HG03108 (cell line): Measurements from ENCODE around the gene CAND1.

Experiments used
- ATAC-seq: cut with Tn5 transposase; IDR thresholded peaks from one replicate; pipeline ENCODE4 v1.9.1; 2021; ENCODE audit warnings: moderate library complexity; ENCODE audit not compliant: unreplicated experiment

Gene CAND1

DNA sequence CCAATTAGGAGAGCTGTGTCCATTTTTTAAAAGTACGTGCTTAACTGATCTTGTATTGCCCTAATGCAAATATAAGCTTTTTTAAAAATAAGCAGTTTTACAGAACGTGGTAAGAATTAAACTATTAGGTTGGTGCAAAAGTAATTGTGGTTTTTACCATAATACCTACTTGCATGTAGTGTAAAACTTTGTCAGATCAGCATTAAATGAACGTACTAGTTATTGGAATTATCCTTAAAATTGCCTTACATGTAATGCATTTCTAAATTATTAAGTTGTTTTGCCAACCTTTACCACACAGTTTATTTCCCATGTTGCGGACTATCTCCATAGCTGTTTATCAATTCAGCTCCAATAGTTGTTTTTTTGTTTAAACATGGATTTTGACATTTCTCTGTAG lies 10.9 kb downstream of the CAND1 start:
- no peak for ATAC-seq

DNA sequence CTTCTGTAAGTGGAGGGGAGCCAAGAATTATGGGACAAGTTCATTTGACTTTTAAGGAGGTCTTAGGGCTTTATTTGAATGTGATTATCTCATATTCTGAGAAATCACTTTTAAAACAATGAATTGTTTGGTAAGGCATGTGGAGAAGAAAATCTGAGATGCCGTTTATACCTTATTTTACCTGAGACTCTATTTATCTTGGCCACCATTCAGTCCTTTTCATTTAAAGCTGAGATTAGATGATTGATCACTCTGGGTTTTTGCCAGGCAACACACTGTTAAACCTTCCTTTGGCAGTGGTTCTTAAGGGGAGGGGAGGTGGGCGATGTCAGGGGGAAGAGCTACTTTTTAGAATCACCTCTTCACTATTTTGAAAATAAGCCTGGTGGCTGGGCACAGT lies 11.4 kb downstream of the CAND1 start:
- no peak for ATAC-seq

- no peak for ATAC-seq
Observed at GRCh38 chr12:67284561-67284960, 15.4 kb downstream of the CAND1 start.

GRCh38 chr12:67286257-67286656 lies 17.1 kb downstream of the CAND1 start:
- ATAC-seq, result no peak

DNA sequence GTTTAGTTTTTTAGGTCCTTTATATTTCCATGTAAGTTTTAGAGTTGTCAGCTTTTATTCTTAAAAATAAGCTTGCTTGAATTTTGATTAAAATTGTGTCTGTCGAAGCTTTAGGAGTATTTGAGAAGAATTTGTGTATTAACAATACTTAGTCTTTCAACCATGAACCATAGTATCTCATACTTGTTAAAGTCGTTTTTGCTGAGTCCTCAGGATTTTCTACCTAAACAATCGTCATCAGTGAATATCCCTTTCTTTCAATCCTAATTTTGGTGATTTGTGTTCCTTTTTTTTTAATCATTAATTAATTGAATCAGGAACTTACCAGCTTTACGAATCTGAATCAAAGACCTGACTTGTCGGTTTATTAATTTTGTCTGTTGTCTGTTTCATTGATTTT lies 18.2 kb downstream of the CAND1 start:
- no peak for ATAC-seq

DNA sequence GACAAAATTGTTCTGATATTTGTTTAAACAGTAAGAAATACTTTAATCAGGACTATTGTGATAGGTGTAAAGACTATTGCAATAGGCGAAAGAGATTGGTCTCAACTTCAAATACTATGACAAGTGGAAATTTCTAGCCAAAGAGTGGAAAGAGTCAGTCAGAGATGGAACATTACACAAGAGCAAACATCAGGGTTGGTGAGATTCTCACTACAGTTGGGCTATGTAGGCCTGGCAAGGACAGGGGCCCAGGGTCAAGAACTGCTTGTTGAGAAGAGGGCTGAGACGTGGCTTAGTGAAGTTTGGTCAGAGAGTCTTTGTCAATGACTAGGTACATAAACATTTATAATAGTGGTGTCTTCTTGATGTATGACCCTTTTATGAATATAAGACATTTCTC lies 19.4 kb downstream of the CAND1 start:
- ATAC-seq, result no peak

GRCh38 chr12:67290378-67290777 lies 21.2 kb downstream of the CAND1 start:
- ATAC-seq, result no peak

GRCh38 chr12:67299526-67299925 lies 30.4 kb downstream of the CAND1 start:
- ATAC-seq, result no peak

DNA sequence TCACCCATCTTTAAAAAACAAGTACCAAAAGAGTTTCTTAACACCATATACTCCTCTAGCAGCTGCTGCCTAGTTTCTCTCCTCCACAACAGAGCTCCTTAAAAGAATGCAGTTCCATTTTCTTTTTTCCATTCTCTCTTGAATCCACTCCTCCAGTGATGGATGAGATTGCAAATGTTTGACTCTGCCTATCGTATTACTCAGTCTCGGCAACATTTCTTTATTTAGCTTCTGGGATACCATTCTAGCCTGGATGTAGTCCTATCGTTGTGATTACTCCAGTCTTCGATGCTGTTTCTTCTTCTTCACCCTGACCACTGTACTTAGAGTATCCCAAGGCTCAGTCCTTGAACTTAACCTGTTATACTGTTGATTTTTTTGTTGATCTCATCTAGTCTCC lies 30.8 kb downstream of the CAND1 start:
- no peak for ATAC-seq

DNA sequence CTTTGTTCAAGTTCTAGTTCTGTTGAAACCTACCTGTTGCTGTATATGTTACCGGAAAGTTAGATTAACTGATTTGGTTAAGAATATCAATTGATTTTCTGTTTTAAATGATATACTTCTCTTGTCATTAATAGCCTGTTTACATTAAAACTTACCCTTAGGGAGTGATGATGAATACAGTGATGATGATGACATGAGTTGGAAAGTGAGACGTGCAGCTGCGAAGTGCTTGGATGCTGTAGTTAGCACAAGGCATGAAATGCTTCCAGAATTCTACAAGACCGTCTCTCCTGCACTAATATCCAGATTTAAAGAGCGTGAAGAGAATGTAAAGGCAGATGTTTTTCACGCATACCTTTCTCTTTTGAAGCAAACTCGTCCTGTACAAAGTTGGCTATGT lies 33.0 kb downstream of the CAND1 start:
- ATAC-seq, result no peak

DNA sequence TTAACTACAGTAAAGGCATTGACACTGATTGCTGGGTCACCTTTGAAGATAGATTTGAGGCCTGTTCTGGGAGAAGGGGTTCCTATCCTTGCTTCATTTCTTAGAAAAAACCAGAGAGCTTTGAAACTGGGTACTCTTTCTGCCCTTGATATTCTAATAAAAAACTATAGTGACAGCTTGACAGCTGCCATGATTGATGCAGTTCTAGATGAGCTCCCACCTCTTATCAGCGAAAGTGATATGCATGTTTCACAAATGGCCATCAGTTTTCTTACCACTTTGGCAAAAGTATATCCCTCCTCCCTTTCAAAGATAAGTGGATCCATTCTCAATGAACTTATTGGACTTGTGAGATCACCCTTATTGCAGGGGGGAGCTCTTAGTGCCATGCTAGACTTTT lies 36.4 kb downstream of the CAND1 start:
- ATAC-seq, result no peak

DNA sequence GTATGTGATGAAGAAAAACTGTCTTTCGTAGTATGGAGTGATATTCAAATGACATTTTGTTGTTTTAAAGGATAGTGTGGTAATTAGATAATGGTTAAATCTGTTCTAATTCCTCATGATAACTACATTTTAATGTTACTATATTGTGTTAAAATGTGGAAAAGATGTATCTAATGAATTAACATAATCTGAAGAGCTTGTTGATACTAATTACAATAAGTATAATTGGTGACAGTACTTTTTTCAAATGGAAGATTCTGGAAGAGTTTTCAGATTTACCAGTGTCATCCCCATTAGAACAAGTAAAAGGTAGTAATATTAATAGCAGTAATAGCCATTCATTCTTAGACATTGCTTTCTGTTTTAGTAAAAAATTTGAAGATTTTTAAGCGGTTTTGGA lies 37.6 kb downstream of the CAND1 start:
- ATAC-seq, result no peak

DNA sequence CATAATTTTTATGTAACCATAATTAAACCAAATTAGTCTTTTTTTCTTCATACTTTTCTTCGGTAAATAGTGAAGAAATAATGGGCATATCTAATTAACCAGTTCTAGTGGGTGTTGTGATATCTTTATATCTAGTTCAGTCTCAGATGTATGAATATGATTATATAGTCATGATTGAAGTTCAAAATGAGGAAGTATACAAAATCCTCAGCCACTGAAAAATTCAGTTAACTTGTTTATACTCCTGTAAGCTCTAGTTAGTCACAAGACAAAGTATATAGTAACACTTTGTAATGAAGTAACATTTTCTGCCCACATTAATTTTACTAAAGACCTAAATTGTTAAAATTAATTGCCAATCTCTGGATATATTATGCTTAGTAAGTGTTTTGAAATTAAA lies 46.5 kb downstream of the CAND1 start:
- no peak for ATAC-seq

DNA sequence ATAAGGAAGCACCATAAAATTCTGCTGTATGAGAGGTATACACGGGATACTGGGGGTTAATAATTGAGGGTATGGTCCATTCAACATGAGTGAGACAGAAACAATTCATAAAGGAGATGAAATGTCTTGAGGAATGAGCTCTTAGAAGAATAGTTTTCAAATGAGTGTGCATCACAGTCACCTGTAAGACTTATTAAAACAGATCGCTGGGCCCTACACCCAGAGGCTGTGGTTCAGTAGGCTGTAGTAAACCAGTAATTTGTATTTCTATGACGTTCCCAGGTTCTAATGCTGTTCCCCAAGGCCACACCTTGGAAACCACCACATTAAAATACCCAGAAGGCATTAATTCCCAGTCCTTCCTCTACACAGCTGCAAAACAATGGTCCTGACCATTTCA lies 49.6 kb downstream of the CAND1 start:
- ATAC-seq, result no peak

- ATAC-seq, result no peak
Observed at GRCh38 chr12:67319936-67320335, 50.8 kb downstream of the CAND1 start.

DNA sequence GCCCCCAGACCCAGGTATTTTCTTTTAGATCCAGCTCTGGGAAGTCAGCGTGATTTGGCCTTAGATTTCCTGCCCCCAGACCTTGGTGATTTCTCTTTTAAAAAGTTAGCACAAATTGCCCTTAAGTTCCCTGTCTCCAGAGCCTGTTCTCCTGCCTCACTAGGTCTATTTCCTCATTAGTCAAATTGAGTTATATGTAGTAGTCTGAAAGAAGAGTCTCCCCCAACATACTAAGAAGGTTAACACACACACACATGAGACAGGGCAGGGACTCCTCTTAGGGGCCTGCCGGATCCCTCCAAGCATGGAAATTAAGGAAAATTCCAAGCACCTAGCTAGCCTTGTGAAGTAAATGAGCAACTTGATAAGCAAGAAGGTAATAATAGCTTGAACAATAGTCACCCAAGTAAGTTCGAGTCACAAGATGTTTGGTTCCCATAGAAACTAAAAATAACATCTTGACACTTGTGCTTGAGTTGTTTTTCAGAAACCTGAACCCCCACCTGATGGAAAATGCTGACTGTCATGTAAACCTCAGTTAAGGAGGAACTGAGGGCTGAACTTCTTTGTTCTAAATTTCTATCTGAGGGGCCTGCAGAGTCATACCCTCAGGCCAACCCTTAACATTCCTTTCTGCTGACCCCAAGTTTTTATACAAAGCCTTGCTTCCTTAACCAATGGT lies 51.6 kb downstream of the CAND1 start:
- no peak for ATAC-seq

- no peak for ATAC-seq
Observed at GRCh38 chr12:67322580-67322979, 53.4 kb downstream of the CAND1 start.

- ATAC-seq, result no peak
Observed at GRCh38 chr12:67323007-67323406, 53.8 kb downstream of the CAND1 start.

- ATAC-seq, result no peak
Observed at GRCh38 chr12:67326637-67327036, 57.5 kb downstream of the CAND1 start.

DNA sequence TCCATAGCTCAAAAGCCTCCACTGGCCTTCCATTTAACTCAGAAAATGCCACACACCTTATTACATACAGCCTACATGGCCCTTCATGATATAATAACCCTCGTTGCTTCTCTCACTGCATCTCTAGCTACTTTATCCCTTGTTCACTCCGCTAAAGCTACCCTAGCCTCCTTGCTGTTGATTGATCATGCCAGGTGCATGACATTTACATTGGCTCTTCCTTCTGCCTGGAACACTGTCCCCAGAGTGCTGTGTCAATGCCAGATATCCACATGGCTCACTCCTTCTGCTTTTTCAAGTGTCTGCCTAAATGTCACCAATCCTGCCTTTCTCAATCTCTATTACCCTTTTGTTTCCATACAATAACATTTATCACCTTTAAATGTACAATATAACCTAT lies 58.3 kb downstream of the CAND1 start:
- no peak for ATAC-seq

GRCh38 chr12:67331123-67331522 lies 62.0 kb downstream of the CAND1 start:
- ATAC-seq, result no peak

DNA sequence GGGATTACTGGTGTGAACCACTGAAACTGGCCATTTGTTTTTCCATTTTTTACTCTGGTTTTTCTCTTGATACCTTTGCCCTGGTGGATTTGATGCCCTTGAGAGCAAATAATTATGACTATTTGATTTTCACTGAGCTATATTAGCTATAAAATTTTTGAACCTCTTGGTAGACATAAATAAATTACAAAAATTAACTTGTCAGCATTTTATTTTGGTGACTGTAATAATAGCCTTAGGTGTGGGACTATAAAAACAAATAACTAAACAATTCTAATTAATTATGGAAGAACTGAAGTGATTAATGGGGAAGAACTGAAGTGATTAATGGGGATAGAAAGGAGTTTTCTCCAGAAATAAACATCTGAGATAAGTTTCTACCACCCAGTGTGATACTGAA lies 62.7 kb downstream of the CAND1 start:
- ATAC-seq, result no peak

DNA sequence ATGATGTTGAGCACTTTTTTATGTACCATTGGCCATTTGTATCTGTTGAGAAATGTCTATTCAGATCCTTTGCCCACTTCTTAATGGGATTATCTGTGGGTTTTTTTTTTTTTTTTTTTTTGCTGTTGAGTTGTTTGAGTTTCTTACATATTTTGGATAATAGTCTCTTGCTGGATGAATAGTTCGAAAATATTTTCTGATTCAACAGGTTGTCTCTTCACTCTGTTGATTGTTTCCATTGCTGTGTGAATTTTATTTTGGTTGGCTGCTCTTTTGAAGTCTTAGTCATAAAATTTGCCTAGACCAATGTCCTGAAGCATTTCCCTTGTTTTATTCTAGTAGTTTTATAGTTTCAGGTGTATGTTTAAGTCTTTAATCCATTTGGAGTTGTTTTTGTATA lies 64.5 kb downstream of the CAND1 start:
- ATAC-seq, result no peak

DNA sequence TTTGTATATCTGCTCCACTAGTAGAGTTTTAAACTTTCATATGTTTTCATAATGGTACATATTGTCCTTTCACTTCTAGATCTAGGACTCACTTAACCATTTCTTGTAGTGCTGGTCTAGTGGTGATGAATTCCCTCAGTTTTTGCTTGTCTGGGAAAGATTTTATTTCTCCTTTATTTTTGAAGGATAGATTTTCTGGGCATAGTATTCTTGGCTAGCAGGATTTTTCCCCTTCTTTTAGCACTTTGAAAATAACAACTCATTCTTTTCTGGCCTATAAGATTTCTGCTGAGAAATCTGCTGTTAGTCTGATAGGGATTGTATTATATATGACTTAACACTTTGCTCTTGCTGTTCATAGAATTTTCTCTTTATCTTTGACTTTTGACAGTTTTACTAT lies 69.3 kb downstream of the CAND1 start:
- ATAC-seq, result no peak
